Lung (tissue), 16 donors: ENCODE results near the gene TMPRSS5. TPM values are rescaled to one million over a fixed set of nuclear protein-coding genes. Genes with fewer than 3 reads are reported as not detected.

Experiments used
- ATAC-seq: fragments of 200-7000 bp; cut with Tn5 transposase; one replicate; pipeline ENCODE4 v1.9.1; 2020; ENCODE audit warnings: moderate number of reproducible peaks; ENCODE audit not compliant: insufficient read depth, low FRiP score
- DNase-seq, 3 donors: peaks; one replicate each; pipeline ENCODE4 v3.0.0-alpha.2; 2013 to 2017
- H3K27ac ChIP-seq, 2 donors: one replicate each; pipeline ENCODE4 v1.5.1; 2013; ENCODE audit warnings: mild to moderate bottlenecking in 2 of 2, moderate library complexity in 2 of 2, control low read depth in 1 of 2, inconsistent platforms in 1 of 2, low read depth in 1 of 2, low read length in 1 of 2
- H3K27me3 ChIP-seq, 3 donors: one replicate each; pipeline ENCODE4 v1.5.1; 2013; ENCODE audit warnings: low read length in 2 of 3; ENCODE audit not compliant: control insufficient read depth in 3 of 3, insufficient read depth in 3 of 3
- H3K36me3 ChIP-seq, 4 donors: one replicate each; pipeline ENCODE4 v1.5.1; 2013; ENCODE audit warnings: low read length in 4 of 4, mild to moderate bottlenecking in 1 of 4, moderate library complexity in 1 of 4; ENCODE audit not compliant: control insufficient read depth in 4 of 4, insufficient read depth in 4 of 4
- H3K4me1 ChIP-seq, 5 donors: one replicate each; pipeline ENCODE4 v1.5.1; 2013; ENCODE audit warnings: low read length in 5 of 5, mild to moderate bottlenecking in 2 of 5, moderate library complexity in 1 of 5; ENCODE audit not compliant: control insufficient read depth in 5 of 5, insufficient read depth in 5 of 5
- H3K4me3 ChIP-seq: one replicate; pipeline ENCODE4 v1.5.1; 2013; ENCODE audit warnings: mild to moderate bottlenecking, control low read depth, moderate library complexity
- H3K9ac ChIP-seq, 2 donors: one replicate each; pipeline ENCODE4 v1.5.1; 2013; ENCODE audit warnings: low read length in 2 of 2, control low read depth in 1 of 2; ENCODE audit not compliant: insufficient read depth in 1 of 2
- H3K9me3 ChIP-seq, 4 donors: one replicate each; pipeline ENCODE4 v1.5.1; 2013; ENCODE audit warnings: low read length in 3 of 4, mild to moderate bottlenecking in 1 of 4, moderate library complexity in 1 of 4; ENCODE audit not compliant: control insufficient read depth in 4 of 4, insufficient read depth in 3 of 4
- WGBS, 2 donors: extraction: QIAGEN DNeasy Blood & Tissue Kit; methylation state at CpG; one replicate each; pipeline ENCODE4 v1.1.7; 2013; 5-methylcytosine and 5-hydroxymethylcytosine counted together
- long read RNA-seq, 5 donors: transcript quantifications; one replicate each; lab custom pipeline, GENCODE V29; 2026
- polyA plus RNA-seq, 2 donors: library from polyadenylated mRNA; stranded (reverse); fragments of 200-250 nt; gene quantifications; one replicate each; pipeline ENCODE4 v1.2.1, GENCODE V29; 2013
- total RNA-seq, 2 donors: library from RNA; depleted of rRNA in 1 of 2; stranded (reverse); fragments of >200 nt in 1 of 2; gene quantifications; one replicate each; pipeline ENCODE4 v1.2.1, GENCODE V29; 2014 to 2021
- TF ChIP-seq, protein P1 (sequence below): IDR thresholded peaks from 2 replicates; pipeline ENCODE4 v1.5.1; 2012; ENCODE audit warnings: mild to moderate bottlenecking; ENCODE audit errors: control extremely low read depth, extremely low read depth
- donor health status: control.
- donor health status: control.
- donor health status: Bipolar disorder and iron deficiency.
- donor health status: healthy.
- donor health status: DM: yes; HTN: yes; CAD: no.

Gene TMPRSS5
- total RNA-seq: 1 to 10 TPM; 1.2 to 1.8 TPM
- polyA plus RNA-seq: under 1 TPM; 0.32 to 0.81 TPM
- long read RNA-seq, donor 1: 0 reads
- long read RNA-seq, donor 2: 0 reads
- long read RNA-seq, donor 3: 0 reads
- long read RNA-seq, donor 4: 0 reads
- long read RNA-seq, donor 5: 0 reads

GRCh38 chr11:113705871-113706655 lies at the start of gene TMPRSS5:
TMPRSS5 (minus strand) TSS chr11:113706308; CDS start chr11:113706224, 84 bp downstream.
- no peak for ATAC-seq
- no peaks in the 10 kb centered on the region for H3K27me3 ChIP-seq
- 85 to 89% methylated on average over 7 of the region's 7 CpGs for WGBS, 2 donors
- peak; percentile 10 to 34 (median 28) for DNase-seq
- peaks cover 0 to 3% (median 3%) of the 10 kb centered on the region in 4 donors for H3K9me3 ChIP-seq
- peaks cover 0 to 4% (median 1%) of the 10 kb centered on the region in 4 donors for H3K36me3 ChIP-seq
- no peak within 1 kb of the TSS for H3K4me3 ChIP-seq
- TF ChIP-seq, protein P1, sequence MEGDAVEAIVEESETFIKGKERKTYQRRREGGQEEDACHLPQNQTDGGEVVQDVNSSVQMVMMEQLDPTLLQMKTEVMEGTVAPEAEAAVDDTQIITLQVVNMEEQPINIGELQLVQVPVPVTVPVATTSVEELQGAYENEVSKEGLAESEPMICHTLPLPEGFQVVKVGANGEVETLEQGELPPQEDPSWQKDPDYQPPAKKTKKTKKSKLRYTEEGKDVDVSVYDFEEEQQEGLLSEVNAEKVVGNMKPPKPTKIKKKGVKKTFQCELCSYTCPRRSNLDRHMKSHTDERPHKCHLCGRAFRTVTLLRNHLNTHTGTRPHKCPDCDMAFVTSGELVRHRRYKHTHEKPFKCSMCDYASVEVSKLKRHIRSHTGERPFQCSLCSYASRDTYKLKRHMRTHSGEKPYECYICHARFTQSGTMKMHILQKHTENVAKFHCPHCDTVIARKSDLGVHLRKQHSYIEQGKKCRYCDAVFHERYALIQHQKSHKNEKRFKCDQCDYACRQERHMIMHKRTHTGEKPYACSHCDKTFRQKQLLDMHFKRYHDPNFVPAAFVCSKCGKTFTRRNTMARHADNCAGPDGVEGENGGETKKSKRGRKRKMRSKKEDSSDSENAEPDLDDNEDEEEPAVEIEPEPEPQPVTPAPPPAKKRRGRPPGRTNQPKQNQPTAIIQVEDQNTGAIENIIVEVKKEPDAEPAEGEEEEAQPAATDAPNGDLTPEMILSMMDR: no peak
- no peak within 1 kb of the TSS for H3K9ac ChIP-seq
- peaks cover 0 to 2% (median 0%) of the 10 kb centered on the region in 5 donors for H3K4me1 ChIP-seq
- H3K27ac ChIP-seq: no peak within 1 kb of the TSS

- WGBS, 2 donors: 95 to 100% methylated on average over 3 of the region's 3 CpGs
- Histone ChIP-seq H3K9ac (no peak overlapping the region), H3K27ac (no peak overlapping the region), H3K27me3 (no peaks in the 10 kb centered on the region), H3K9me3 (no peaks in the 10 kb centered on the region), H3K4me1 (no peaks in the 10 kb centered on the region), H3K36me3 (peaks cover 9 to 35% (median 31%) of the 10 kb centered on the region in 4 donors), H3K4me3 (no peak overlapping the region)
- DNase-seq: no peak
- TF ChIP-seq, protein P1: no peak
- no peak for ATAC-seq
These were observed 46.8 kb upstream of the TMPRSS5 start for GRCh38 chr11:113752932-113753331.

GRCh38 chr11:113736323-113736722 lies 30.2 kb upstream of the TMPRSS5 start:
- no peak overlapping the region for H3K9ac ChIP-seq
- no peak overlapping the region for H3K4me3 ChIP-seq
- TF ChIP-seq, protein P1: no peak
- no peak for DNase-seq
- no peak for ATAC-seq
- no peaks in the 10 kb centered on the region for H3K27me3 ChIP-seq
- no peaks in the 10 kb centered on the region for H3K9me3 ChIP-seq
- H3K27ac ChIP-seq: no peak overlapping the region
- no peaks in the 10 kb centered on the region for H3K4me1 ChIP-seq
- 87 to 100% methylated on average over 1 of the region's 1 CpG for WGBS, 2 donors
- peaks cover 18 to 58% (median 31%) of the 10 kb centered on the region in 4 donors for H3K36me3 ChIP-seq
